Panc1 (cell line): Measurements from ENCODE around the gene KRT4.

Source experiments
- CTCF ChIP-seq: fragments of 450-650 bp; IDR thresholded peaks from 2 replicates; pipeline ENCODE4 v1.5.1; 2017; ENCODE audit warnings: mild to moderate bottlenecking
- POLR2AphosphoS5 ChIP-seq: IDR thresholded peaks from 2 replicates; pipeline ENCODE4 v1.6.1; 2012; ENCODE audit warnings: mild to moderate bottlenecking, low read depth, low read length, moderate library complexity
- SIN3A ChIP-seq: IDR thresholded peaks from 2 replicates; pipeline ENCODE4 v1.6.1; 2012; ENCODE audit warnings: low read depth, mild to moderate bottlenecking, low read length, moderate library complexity, borderline replicate concordance; ENCODE audit not compliant: insufficient read depth
- TCF7L2 ChIP-seq: IDR thresholded peaks from 2 replicates; pipeline ENCODE4 v1.6.1; 2011; ENCODE audit warnings: mild to moderate bottlenecking, low read depth, low read length, inconsistent platforms

- TF ChIP-seq CTCF (no peak), POLR2AphosphoS5 (no peak), SIN3A (no peak), TCF7L2 (no peak)
Measured at GRCh38 chr12:52850681-52851080, 36.8 kb upstream of the KRT4 start.
